ENCODE data around the gene EHD1. TPM values are rescaled to one million over a fixed set of nuclear protein-coding genes. Genes with fewer than 3 reads are reported as not detected.

EHD1 gene
- total RNA-seq, 1 donor from 2014 or later, result 23.6 TPM

DNA sequence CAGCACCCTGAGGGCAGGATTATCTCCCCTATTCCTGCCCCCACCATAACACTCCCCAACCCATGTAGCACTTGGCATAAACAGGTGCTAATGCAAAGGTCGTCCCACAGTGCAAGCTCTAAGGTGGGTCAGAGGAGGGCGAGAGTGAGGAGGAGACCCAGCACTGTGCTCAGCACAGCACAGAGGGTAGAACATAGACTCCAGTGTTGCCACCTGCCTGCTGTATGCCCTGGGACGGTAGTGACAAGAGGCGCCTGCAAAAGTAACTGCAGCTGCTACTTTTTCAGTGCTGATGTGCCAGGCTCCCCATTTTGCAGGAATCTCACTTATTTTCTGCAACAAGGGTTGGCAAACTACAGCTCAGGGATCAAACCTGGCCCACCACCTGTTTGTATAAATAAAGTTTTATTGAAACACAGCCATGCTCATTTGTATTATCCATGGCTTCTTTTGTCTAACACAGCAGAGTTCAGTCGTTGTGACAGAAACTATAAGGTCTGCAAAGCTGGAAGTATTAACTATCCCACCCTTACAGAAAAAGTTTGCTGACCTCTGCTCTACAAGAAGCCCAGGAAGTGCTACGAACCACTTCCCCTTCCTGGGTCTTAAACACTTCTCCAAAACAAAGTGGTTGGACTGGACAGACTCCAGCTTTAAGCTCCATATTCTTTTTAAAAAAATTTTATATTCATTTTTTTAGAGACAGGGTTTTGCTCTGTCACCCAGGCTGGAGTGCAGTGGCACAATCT, 17.0 kb downstream of the EHD1 start:
- DNase-seq (ENCODE audit: low spot score in 2 of 2) (no peak), FAIRE-seq (no peak)

DNA sequence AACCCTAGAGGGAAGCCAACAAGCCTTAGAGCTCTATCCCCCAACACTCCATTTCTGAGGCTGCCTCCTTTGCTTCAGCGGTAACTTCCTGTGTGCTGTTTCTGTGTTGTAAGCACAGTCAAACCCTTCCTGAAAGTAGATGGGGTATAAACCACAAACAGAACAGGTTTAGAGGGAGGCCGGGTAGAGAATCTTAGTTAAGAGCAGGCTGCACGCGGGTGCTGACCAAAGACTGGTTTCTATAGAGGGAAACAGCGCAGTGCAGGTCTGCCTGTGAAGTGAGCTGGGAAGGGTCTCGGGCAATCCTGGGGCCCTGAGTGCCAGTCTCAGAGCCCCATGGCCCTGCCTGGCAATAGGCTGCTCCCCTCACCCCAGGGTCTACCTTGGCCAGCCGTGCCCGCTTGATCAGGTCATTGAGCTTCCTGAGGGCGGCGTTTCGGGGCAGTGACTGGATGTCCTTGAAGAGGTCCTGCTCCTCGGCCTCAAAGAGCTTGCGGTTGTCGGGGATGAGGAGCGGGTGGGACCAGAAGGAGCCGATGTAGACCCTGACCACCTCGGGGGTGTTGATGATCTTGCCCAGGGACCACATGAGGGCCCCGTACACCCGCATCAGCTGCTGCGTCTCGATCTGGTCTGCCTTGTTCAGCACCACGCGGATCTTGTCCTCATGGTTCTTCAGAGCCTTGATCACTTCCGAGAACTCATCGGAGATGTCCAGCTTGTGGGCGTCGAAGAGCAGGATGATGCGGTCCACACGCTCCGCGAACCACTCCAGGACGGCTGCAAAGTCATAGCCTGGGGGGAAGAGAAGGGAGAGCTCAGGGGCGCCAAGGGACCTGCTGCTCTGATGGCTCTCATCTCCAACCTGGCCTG, 18.6 kb downstream of the EHD1 start:
- FAIRE-seq (no peak), DNase-seq (ENCODE audit: low spot score in 2 of 2) (no peak)

DNA sequence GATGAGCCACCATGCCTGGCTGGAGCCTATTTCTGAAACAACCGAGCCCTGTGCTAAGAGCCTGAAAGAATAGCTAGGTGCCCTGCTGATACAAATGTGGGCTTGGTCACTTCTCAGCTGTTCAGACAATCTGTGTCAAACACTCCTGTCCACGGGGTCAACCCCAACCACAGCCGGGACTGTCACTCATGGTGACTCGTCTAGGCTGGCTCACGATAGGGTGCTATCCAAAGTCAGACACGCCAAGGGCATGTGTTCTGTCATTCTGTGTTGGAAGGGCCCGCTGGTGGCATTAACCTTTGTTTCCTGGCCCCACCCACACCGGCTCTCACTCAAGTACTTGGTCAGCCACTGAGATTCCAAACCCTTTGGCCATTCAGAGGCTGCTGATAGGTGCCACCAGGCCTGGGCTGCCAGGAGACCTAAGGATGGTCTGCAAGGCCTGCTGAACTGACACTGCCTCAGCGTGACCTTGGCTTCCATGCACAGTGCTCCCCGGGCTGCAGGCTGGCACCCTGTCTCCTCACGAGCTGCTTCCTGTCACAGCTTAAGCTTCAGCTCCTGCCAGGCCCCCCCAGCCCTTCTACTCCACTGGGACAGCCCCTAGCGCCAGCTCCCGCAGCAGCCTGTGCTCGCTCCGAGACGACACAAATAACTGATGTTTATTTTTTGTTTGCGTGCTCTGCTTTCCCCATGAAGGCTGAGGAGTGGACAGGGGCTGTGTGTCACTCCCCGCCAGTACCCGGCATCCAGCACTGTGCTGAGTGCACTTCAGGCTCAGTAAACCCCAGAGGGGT, 19.8 kb downstream of the EHD1 start:
- FAIRE-seq, result no peak

DNA sequence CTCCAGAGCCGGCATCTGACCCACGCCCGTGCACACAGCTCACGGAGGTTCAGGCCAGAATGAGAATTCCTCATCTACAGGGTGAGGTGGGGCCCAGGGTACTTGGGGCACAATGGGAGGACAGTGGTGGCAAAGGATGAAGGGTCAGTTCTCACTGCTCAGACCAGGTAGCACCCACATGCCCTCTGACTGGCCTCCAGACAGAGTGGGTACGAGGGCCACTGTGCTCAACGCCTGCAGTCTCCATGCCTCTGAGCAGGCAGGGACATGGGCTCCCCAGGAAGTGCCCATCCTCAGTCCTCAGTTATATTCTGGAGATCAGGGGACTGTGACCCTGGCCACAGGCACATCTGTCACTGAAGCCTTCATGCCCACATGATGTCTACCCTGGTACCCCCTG, 20.9 kb downstream of the EHD1 start:
- DNase-seq (ENCODE audit: low spot score in 2 of 2) (no peak), FAIRE-seq (no peak)

More for the DNA sequence above, 19.8 kb downstream of the EHD1 start:
- DNase-seq (ENCODE audit: low spot score in 2 of 2), result no peak

DNA sequence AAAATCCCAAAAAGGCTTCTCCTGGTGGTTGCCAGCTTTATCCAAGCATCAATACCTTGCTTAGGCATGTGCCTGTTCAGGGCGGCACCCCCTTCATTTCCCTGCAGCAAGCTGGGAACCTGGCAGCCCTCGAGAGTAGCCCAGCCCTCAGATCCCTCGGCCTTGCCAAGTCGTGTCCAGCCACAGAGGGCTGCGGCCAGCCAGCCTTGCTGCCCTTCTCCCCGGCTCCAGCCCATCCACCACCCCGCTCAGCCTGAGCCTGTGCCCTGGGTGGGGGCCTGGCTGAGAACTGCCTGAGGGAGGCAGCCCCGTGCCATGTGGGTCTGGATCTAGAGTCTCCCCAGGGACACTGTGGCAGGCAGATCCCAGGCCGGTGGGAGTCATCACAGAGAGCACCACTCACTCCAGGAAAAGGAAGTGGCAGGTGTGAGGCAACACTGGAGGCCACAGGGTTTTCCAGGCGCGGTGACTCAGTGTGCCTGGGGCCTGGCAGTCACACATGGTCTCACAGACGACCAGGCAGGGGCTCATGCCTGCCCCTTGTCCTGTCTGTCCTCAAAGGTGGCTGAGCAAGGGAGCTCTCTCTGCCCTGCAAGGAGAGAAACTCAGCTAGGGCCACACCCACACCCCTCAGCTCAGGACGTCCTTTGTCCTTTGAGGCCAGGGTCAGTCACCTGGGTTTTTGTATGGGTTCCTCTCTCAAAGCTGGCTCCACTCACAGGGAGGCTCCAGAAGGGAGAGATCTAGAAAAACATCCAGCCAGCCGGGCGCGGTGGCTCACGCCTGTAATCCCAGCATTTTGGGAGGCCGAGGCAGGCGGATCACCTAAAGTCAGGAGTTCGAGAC, 21.8 kb downstream of the EHD1 start:
- FAIRE-seq, result no peak
- no peak for DNase-seq (ENCODE audit: low spot score in 2 of 2)

DNA sequence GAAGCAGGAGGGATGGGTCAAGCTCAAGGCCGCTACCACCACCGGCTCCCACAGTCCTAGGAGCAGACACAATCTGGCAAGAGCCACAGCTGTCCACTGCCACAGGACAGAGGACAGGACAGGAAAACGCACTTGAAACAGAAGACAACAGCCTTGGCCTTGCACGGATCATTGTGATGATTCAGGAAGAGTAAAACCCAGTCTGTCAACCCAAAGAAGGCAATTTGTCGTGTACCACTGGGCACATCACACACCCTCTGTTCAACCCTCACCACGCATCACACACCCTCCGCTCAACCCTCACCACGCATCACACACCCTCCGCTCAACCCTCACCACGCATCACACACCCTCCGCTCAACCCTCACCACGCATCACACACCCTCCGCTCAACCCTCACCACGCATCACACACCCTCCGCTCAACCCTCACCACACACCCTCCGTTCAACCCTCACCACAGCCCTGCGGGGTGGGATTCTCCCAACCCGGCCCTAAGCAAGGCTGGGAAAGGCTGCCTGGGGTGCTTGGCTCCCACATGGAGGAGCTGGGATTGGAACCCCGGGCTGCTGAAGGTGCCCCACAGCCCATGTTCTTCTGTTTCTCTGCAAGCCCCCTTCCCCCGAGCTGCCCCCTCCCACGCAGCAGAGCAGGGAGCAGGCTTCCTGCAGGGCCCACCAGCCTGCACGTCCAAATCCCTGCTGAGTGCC, 22.7 kb downstream of the EHD1 start:
- DNase-seq (ENCODE audit: low spot score in 2 of 2) (no peak), FAIRE-seq (no peak)

DNA sequence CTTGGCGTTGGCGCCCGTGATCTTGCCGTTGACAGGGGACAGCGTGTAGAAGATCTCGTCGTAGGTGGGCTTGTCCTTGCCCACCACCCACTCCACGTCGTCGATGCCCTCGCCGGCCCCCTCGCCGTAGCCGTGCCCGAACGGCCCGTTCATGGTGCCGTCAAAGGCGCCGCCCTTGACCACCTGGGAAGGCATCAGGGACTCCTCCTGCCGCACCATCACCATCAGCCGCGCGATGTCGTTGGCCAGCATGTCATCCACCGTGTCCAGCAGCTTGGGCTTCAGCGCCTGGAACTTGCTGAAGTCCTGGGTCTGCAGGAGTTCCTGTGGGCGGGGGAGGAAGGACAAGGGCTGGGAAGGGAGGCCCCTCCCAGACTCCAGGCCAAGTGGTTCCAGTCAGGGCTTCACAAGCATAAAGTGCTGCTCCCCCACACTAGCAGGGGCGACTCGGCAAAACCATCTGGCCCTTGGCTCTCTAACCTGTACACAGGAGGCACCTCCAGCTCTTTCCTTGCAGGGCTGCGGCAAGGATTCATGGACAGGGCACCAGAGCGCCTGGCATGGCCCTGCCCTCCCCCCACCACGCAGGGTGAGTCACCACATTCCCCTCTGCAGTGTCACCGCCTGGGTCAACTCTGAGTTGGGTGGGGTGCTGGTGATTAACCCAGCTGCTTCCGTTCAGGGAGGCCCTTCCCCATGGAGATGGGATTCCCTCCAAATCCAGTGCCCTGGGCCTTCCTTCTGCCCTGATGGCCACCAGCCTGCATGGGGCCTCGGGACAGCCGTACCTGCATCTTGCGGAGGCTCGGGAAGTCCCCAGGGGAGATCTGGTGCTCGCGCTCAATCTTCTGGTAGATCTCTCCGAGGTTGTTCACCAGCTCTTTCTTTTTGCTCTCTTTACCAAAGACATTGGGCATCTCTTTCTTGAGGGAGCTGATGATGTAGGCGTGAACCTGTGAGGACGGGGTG, 23.6 kb downstream of the EHD1 start:
- peak in 1 of 2 donors; percentile 65 for DNase-seq (ENCODE audit: low spot score in 2 of 2)
- FAIRE-seq, result no peak

DNA sequence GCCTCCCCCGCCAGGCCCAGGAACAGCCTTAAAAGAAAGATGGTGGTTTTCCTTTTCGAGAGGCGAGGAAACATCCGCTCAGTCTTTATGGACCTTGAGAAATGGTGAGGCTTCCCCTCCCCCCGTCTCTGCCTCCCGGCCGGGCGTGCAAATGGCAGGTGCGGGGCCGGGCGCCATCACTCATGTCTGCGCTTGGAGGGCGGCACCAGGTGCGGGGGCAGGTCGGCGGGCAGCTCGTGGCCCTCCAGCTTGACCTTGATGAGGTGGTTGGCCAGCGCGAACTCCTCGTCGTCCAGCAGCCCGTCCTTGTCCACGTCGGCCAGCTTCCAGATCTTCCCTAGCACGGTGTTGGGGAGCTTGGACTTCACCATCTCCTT, 24.3 kb downstream of the EHD1 start:
- DNase-seq (ENCODE audit: low spot score in 2 of 2) (no peak), FAIRE-seq (no peak)

DNA sequence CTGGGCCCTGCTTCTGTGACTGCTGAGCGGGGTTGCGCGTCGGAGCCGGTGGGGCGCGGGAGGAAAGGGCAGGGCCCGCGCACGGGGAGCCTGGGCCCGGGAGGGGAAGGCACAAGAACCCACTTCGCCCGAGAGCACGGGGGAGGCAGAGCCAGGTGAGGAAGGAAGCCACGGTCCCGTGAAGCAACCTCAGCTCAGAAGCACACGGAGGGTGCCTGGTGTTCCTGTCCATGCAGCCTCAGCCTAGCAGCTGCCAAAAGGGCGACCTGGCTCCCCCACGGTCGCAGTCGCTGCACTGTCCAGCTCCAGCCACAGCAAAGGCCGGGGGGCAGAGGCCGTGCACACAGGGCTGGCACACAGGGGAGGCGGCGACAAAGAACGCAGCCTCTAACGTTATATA, 24.7 kb downstream of the EHD1 start:
- no peak for FAIRE-seq
- DNase-seq (ENCODE audit: low spot score in 2 of 2), result no peak

DNA sequence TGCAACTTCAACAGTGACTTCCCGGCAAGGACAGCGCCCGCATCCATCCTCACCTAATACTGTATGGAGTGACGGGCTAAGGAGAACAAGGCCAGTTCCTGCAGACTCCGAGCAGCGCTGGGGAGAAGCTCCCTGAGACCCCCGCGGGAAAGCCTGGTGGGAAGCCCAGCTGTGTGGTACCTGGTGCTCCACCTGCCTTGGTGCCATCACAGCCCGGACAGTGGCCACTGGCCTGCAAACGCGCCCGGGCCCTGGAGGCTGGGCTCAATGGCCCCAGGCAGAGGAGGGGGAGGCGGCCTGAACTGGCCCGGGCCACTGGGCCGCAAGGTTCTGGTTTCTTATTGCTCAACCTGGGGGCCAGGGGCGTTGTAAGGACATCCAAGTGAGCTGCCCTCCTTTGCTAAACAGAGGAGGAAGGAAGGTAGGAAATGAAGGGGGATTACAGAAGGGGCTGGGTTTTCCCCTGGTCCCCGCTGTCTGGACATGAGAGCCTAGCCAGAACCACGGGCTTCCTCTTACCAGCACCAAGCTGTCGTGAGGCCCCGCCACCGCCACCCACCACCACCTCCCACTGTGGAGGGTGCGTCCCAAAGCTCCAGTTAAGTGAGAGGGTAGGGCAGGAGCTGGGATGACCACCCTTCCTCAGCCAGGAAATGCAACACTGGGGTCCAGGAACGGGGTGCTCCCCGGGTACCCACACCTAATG, 25.5 kb downstream of the EHD1 start:
- FAIRE-seq, result no peak
- DNase-seq (ENCODE audit: low spot score in 2 of 2), result no peak

DNA sequence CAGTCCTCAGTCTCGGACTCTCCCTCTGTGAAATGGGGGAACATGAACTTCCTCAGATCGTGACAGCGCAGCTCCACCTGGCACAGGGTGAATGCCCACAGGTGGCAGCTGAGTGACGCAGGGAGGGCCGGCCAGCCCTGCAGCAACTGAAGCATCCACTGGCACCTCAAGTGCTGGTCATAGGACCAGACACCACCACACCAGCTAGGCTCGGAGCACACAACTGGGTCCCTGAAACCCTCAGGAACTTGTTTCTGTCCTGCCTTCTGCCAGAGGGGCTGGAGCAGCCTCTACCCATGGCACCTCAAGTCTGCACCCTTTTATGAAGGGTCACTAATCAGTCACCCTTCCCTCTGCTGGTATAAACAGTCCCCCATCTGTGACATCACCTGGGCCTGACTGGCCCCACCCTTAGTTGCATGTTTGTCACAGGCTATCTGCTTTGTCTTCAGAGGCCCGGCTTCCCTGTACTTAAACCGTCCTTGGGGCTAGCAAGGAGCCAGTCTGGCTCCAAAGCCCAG, 26.5 kb downstream of the EHD1 start:
- FAIRE-seq (no peak), DNase-seq (ENCODE audit: low spot score in 2 of 2) (no peak)

DNA sequence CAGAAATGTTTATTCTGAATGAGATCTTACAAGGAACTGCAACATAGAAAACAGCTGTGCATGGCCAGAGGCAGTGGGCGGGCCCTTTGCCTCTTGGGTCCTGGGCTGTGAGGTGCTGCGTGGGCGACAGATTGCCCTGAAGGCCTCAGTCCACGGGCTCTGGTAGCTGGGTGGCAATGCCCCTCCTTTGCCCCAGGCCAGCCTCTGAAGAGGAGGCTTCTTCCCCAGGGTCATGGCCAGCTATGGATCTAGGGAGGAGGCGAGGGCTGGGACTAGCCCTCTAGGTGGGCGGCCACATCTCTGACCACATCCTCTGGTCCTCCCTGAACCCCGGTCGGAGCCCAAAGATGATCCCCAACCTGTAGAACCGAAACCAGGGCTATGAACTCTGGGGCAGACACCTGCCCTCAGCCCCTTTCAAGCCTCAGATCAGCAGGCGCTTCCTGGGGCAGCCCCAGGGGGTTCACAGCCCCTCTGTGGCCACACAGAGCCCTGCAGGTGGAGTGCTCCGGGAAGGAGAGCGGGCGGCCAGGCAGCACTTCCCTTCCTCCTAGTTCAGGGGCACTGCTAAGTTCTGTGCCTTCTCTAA, 27.3 kb downstream of the EHD1 start:
- DNase-seq (ENCODE audit: low spot score in 2 of 2) (no peak), FAIRE-seq (no peak)

DNA sequence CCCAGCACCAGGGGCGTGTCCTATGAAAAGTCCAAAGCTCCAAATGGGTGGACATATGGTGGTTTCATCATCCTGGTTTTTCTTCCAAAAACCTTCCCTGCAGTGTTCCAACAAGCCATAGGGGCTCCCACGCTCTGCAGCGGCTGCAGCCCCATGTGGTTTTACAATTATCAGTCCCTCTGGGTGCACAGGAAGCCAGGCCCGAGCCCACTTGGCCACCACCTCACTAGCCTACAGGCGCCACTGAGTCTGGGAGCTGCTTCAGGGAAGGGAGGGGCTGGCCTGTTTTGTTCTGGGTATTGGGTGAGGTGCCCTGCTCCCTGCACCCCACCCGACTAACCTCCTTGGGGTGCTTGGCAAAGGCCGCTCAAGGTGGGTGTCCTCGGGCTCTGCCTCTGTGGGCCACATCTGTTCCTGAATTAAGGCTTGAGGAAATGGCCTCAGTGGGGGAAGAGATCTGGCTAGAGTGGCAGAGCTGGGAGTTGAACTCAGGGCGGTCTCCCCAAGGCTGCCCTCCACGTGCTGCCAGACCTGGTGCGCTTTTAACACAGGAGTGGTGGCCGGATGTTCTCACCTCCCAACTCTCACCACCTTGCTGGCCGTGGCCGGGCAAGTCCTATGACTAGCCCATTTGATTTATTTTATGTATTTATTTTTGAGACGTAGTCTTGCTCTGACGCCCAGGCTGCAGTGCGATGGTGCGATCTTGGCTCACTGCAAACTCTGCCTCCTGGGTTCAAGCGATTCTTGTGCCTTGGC, 28.6 kb downstream of the EHD1 start:
- no peak for DNase-seq (ENCODE audit: low spot score in 2 of 2)
- FAIRE-seq, result no peak

DNA sequence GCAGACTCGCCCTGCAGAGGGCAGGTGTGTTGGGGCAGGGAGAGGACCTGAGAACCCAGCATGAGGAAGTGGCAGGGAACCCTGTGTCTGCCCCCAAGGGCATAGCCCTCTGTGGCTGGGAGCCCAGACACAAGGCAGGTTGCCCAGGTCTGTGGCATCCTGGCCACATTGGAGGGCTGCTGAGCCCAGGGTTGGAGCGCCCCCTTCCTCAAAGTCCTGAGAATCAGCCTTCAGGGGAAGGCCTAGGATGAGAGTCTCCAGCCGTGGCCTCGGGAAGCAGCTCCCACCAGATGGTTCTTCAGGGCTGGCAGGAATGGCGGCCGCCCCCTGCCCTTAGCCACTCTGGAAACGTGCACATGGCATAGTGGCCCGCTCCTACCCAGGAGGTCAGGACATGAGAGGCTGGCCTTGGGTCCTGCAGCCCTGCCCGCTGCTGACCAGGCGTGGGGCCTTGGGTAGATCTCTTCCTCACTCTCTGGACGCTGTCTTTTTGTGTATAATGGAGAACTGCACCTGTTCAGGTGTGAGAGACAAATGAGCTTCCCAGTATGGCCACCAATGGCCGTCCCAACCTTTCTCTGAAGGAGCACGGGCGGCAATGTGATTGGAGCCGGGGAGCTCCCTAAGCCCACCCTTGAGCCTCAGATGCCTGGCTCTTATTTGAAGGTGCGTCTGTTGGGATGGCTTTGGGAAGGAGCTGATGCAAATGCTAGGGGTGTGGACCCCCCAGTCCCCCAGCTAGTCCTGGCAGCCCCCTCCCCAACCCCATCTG, 29.4 kb downstream of the EHD1 start:
- FAIRE-seq (no peak), DNase-seq (ENCODE audit: low spot score in 2 of 2) (no peak)

DNA sequence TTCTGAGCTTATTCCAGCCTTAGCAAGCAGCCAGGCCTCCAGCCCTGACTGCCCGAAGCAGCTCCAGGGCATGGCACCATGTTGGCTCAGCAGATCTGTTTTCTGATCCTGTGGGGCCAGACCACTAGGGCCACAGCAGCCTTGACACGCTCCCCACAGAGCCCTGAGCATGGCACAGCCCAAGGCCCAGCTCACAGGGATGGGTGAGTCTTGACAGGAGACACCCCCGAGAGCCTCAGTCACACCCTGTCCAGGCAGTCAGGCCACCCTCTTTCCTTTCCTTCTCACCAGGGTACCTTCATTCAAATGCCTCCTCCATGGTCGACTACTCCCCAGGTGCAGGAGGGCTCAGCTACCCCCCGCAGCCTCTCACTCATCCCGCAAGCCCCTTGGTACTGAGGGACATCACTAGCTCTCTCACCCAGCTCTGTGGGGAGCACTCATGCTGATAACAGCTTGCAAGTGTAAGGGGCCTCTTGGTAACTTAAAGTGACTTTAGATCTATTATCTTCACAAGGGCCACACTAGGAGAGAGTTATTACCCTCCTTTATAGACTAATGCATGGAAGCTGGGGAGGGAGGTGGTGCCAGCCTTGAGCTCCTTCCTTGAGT, 30.1 kb downstream of the EHD1 start:
- DNase-seq (ENCODE audit: low spot score in 2 of 2), result no peak
- FAIRE-seq, result no peak

Measured in frontal cortex (tissue), 4 donors.